ENCODE data around the gene ATP5ME.

The ATP5ME gene

DNA sequence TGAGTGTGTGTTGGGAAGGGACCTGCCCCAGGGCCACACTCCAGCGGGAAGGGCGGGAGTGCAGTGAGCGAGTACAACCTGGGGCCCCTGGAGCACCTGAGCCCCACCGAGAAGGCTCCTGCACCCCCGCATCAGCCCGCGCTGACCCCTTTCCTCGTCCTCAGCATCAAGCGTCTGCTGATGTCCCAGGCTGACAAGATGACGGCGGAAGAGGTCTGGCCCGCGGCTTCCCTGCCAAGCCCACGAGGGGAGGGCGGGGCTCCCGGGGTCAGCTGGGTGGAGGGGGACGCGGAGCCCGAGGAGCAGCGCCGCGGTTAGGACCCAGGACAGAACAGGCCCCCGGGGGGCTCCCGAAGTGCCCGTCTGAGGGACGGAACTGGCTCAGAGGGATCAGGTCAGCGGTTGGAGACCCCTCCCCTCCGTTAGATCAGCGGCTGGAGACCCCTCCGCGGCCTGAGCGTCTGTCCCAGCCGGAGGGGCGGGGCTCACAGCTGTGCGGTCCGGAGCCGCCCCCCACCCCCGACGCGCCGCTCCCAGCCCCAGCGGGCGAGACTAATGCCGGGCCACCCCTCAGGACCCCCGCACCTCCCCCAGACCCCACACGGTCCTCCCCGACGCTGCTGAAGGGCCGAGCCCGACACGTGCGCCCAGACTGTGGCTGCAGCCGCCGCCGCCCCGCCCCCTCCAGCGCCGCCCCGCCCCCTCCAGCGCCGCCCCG lies 7.0 kb upstream of the ATP5ME start:
- no peak overlapping the region for H3K27ac ChIP-seq (ENCODE audit: low read depth, low read length)
- peak overlapping the region; percentile 24 for H3K4me2 ChIP-seq (ENCODE audit: low read depth, low read length, poor library complexity, severe bottlenecking)
- no peak overlapping the region for H2AFZ ChIP-seq (ENCODE audit: low read depth, low read length, severe bottlenecking)
- H3K36me3 ChIP-seq (ENCODE audit: low read length), result no peaks in the 10 kb centered on the region
- TF ChIP-seq EZH2phosphoT487 (conservative IDR thresholded peaks at IDR 0.05; ENCODE audit: low read length), result no peak
- TF ChIP-seq, protein P1, sequence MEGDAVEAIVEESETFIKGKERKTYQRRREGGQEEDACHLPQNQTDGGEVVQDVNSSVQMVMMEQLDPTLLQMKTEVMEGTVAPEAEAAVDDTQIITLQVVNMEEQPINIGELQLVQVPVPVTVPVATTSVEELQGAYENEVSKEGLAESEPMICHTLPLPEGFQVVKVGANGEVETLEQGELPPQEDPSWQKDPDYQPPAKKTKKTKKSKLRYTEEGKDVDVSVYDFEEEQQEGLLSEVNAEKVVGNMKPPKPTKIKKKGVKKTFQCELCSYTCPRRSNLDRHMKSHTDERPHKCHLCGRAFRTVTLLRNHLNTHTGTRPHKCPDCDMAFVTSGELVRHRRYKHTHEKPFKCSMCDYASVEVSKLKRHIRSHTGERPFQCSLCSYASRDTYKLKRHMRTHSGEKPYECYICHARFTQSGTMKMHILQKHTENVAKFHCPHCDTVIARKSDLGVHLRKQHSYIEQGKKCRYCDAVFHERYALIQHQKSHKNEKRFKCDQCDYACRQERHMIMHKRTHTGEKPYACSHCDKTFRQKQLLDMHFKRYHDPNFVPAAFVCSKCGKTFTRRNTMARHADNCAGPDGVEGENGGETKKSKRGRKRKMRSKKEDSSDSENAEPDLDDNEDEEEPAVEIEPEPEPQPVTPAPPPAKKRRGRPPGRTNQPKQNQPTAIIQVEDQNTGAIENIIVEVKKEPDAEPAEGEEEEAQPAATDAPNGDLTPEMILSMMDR (IDR thresholded peaks at IDR 0.05; ENCODE audit: insufficient read depth, low read length, poor library complexity, severe bottlenecking), result no peak
- no peaks in the 10 kb centered on the region for H3K9me2 ChIP-seq (replicated peaks; ENCODE audit: insufficient read depth, low read length)
- H3F3A ChIP-seq (ENCODE audit: insufficient read depth), result peaks cover 22% of the 10 kb centered on the region
- no peaks in the 10 kb centered on the region for H4K20me1 ChIP-seq (ENCODE audit: low read depth, low read length)
- peak overlapping the region; percentile 5; the same call in 1 of the 2 replicates for H3K9ac ChIP-seq (ENCODE audit: low read length)
- no peaks in the 10 kb centered on the region for H3K27me3 ChIP-seq (ENCODE audit: low read length)
- H3K4me3 ChIP-seq (ENCODE audit: insufficient read depth, low read length, poor library complexity, severe bottlenecking), result no peak overlapping the region
- H3K79me2 ChIP-seq (ENCODE audit: insufficient read depth, low read length), result no peaks in the 10 kb centered on the region
- H3K9me3 ChIP-seq (ENCODE audit: insufficient read depth, low read length), result no peaks in the 10 kb centered on the region

GRCh38 chr4:680551-680927 lies 6.5 kb upstream of the ATP5ME start:
- H3F3A ChIP-seq (ENCODE audit: insufficient read depth), result peaks cover 27% of the 10 kb centered on the region
- no peak overlapping the region for H3K27ac ChIP-seq (ENCODE audit: low read depth, low read length)
- H3K9ac ChIP-seq (ENCODE audit: low read length), result peak overlapping the region; percentile 5; the same call in 1 of the 2 replicates
- TF ChIP-seq EZH2phosphoT487 (conservative IDR thresholded peaks at IDR 0.05; ENCODE audit: low read length), result no peak
- TF ChIP-seq, protein P1 (IDR thresholded peaks at IDR 0.05; ENCODE audit: insufficient read depth, low read length, poor library complexity, severe bottlenecking), result no peak
- no peak overlapping the region for H2AFZ ChIP-seq (ENCODE audit: low read depth, low read length, severe bottlenecking)
- no peaks in the 10 kb centered on the region for H3K79me2 ChIP-seq (ENCODE audit: insufficient read depth, low read length)
- H3K27me3 ChIP-seq (ENCODE audit: low read length), result no peaks in the 10 kb centered on the region
- H3K4me3 ChIP-seq (ENCODE audit: insufficient read depth, low read length, poor library complexity, severe bottlenecking), result no peak overlapping the region
- H3K9me3 ChIP-seq (ENCODE audit: insufficient read depth, low read length), result no peaks in the 10 kb centered on the region
- peak overlapping the region; percentile 24 for H3K4me2 ChIP-seq (ENCODE audit: low read depth, low read length, poor library complexity, severe bottlenecking)
- no peaks in the 10 kb centered on the region for H3K36me3 ChIP-seq (ENCODE audit: low read length)
- no peaks in the 10 kb centered on the region for H3K9me2 ChIP-seq (replicated peaks; ENCODE audit: insufficient read depth, low read length)
- H4K20me1 ChIP-seq (ENCODE audit: low read depth, low read length), result no peaks in the 10 kb centered on the region

GRCh38 chr4:680091-680490 lies 6.0 kb upstream of the ATP5ME start:
- no peak for TF ChIP-seq EZH2phosphoT487 (conservative IDR thresholded peaks at IDR 0.05; ENCODE audit: low read length)
- TF ChIP-seq, protein P1 (IDR thresholded peaks at IDR 0.05; ENCODE audit: insufficient read depth, low read length, poor library complexity, severe bottlenecking), result no peak
- no peak overlapping the region for H3K27ac ChIP-seq (ENCODE audit: low read depth, low read length)
- H3K4me3 ChIP-seq (ENCODE audit: insufficient read depth, low read length, poor library complexity, severe bottlenecking), result no peak overlapping the region
- H3K9ac ChIP-seq (ENCODE audit: low read length), result no peak overlapping the region
- H3K36me3 ChIP-seq (ENCODE audit: low read length), result no peaks in the 10 kb centered on the region
- H2AFZ ChIP-seq (ENCODE audit: low read depth, low read length, severe bottlenecking), result no peak overlapping the region
- H3K9me3 ChIP-seq (ENCODE audit: insufficient read depth, low read length), result no peaks in the 10 kb centered on the region
- peaks cover 31% of the 10 kb centered on the region for H3F3A ChIP-seq (ENCODE audit: insufficient read depth)
- no peak overlapping the region for H3K4me2 ChIP-seq (ENCODE audit: low read depth, low read length, poor library complexity, severe bottlenecking)
- H3K27me3 ChIP-seq (ENCODE audit: low read length), result no peaks in the 10 kb centered on the region
- H3K9me2 ChIP-seq (replicated peaks; ENCODE audit: insufficient read depth, low read length), result no peaks in the 10 kb centered on the region
- H4K20me1 ChIP-seq (ENCODE audit: low read depth, low read length), result no peaks in the 10 kb centered on the region
- H3K79me2 ChIP-seq (ENCODE audit: insufficient read depth, low read length), result no peaks in the 10 kb centered on the region

All from SU-DHL-6 (cell line).